ENCODE data around the gene ADCY9.

ADCY9 gene

DNA sequence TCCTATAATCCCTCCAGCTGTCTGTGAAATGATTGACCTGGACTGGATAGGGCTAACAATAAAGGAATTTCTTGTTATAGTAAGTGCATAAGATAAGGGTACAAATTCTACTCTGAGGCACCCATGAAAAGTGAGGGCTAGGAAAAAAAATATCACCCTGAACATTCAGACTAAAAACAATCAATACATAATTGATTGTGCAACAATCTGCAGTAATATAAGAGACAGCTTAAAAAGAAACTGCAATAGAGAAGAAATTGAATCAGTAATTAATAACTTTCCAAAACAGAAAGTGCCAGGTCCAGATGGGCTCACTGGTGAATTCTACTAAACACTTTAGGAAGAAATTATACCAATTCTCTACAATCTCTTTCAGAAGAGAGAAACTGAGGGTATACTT, 191.5 kb downstream of the ADCY9 start:
- CTCF ChIA-PET: interaction anchor here (1.4 kb wide), 1 partner anchor 34 kb away, joined by 3 read pairs; no protein-coding TSS in a partner anchor
- DNase-seq (ENCODE audit: extremely low spot score): no peak
- POLR2A ChIA-PET: no interaction called here
- TF ChIP-seq, protein P1, sequence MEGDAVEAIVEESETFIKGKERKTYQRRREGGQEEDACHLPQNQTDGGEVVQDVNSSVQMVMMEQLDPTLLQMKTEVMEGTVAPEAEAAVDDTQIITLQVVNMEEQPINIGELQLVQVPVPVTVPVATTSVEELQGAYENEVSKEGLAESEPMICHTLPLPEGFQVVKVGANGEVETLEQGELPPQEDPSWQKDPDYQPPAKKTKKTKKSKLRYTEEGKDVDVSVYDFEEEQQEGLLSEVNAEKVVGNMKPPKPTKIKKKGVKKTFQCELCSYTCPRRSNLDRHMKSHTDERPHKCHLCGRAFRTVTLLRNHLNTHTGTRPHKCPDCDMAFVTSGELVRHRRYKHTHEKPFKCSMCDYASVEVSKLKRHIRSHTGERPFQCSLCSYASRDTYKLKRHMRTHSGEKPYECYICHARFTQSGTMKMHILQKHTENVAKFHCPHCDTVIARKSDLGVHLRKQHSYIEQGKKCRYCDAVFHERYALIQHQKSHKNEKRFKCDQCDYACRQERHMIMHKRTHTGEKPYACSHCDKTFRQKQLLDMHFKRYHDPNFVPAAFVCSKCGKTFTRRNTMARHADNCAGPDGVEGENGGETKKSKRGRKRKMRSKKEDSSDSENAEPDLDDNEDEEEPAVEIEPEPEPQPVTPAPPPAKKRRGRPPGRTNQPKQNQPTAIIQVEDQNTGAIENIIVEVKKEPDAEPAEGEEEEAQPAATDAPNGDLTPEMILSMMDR (IDR thresholded peaks at IDR 0.05; ENCODE audit: control extremely low read depth, extremely low read depth, low read depth, missing control alignments): no peak

DNA sequence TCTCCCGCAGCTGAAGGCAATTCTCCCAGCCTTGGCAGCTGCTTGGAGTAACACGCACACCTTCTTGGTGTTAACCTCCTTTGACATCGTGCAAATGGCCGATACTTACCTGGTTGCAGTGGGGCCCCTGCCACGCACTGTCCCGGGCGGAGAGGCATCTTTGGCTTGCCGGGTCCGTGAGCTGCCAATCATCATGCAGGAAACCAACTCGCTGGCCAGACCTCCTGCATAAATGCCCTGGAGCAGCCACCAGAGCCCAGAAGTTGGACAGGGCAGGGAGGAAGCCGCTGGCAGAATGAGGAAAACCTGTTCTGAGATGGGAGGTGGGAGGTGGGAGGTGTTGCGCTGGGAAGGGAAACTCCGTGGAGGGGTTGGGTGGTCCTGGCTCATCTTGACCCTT, 194.0 kb downstream of the ADCY9 start:
- TF ChIP-seq, protein P1 (IDR thresholded peaks at IDR 0.05; ENCODE audit: control extremely low read depth, extremely low read depth, low read depth, missing control alignments): no peak
- no peak for DNase-seq (ENCODE audit: extremely low spot score)
- ChIA-PET POLR2A (no interaction called here), CTCF (no interaction called here)

DNA sequence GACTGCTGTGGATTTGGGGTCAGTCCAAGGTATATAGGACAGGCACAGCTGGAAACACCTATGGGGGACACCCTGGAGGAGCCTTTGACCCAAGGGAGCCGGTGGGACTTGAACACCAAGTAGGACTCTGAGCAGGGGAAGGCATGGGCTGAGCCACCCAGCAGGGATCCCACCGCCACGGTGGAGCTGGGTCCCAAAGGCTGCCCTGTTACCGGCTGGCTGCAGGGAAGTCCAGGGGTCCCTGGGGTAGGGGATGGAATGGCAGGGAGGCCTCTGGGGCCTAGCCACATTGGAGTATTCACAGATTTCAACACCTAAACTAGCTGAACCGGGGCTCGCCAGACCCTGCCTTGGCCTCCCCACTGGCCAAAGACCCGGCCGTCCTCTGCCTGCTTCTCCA, 196.0 kb downstream of the ADCY9 start:
- POLR2A ChIA-PET: no interaction called here
- CTCF ChIA-PET: interaction anchor here (1.0 to 1.5 kb wide), 3 partner anchors 19 to 63 kb away, joined by 3 to 5 read pairs (median 4); no protein-coding TSS in a partner anchor
- TF ChIP-seq, protein P1 (IDR thresholded peaks at IDR 0.05; ENCODE audit: control extremely low read depth, extremely low read depth, low read depth, missing control alignments): no peak
- no peak for DNase-seq (ENCODE audit: extremely low spot score)

DNA sequence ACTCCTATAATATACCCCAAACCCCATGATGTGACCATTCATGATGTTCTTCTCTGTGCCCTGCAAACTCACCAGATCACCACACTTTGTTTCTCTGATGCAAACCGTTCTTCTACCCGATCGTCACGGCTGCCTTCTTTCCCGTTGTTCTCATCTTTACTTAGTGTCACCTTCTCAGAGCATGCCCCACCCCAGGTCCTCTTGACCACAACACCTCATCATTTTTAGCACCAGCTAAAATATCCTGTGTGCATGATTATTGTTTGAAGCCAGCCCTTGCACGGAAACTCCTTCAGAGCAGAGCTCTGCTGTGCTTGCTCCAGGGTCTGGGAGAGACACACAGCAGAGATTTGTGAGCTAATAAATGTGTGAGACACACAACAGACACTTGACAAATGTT, 196.8 kb downstream of the ADCY9 start:
- DNase-seq (ENCODE audit: extremely low spot score): no peak
- CTCF ChIA-PET: interaction anchor here (1.0 to 1.5 kb wide), 3 partner anchors 20 to 63 kb away, joined by 3 to 5 read pairs (median 4); no protein-coding TSS in a partner anchor
- POLR2A ChIA-PET: no interaction called here
- TF ChIP-seq, protein P1 (IDR thresholded peaks at IDR 0.05; ENCODE audit: control extremely low read depth, extremely low read depth, low read depth, missing control alignments): no peak

DNA sequence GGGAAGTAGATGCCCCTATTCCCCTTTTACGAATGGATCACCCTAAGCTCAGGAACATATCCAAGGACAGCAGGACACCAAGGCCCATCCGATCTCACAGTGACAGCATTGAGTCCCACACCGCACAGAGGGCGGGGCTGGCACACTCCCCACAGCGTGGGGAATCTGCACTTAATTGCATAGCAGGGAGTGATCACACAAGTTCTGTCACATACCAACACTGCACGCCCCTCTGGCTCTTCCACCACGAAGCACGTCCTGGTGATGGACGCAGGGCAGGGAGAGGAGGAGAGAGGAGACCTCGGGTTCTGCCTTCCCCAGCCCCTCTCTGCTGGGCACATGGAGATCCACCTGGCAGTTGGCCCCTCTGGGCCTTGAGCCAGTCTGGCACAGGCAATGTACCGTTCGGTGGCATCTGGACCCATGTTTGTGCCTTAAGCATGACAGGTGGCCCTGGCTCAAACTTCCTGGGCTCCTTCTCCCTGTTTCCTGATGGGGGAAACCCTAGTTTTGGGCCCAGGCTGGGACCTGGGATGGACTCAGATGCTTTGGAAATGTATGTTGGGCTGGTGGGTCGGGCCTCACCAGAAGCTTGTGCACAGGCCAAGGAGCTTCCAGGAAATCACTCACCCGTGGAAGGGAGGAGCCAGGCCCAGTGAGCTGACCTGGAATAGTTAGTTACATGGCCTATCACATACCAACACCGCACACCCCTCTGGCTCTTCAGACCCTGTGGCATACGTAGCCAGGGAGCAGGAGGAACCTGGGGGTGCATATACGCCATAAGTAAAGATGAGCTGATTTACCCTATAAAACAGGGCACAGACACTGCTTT, 200.6 kb downstream of the ADCY9 start:
- no peak for DNase-seq (ENCODE audit: extremely low spot score)
- POLR2A ChIA-PET: no interaction called here
- CTCF ChIA-PET: no interaction called here
- TF ChIP-seq, protein P1 (IDR thresholded peaks at IDR 0.05; ENCODE audit: control extremely low read depth, extremely low read depth, low read depth, missing control alignments): no peak

DNA sequence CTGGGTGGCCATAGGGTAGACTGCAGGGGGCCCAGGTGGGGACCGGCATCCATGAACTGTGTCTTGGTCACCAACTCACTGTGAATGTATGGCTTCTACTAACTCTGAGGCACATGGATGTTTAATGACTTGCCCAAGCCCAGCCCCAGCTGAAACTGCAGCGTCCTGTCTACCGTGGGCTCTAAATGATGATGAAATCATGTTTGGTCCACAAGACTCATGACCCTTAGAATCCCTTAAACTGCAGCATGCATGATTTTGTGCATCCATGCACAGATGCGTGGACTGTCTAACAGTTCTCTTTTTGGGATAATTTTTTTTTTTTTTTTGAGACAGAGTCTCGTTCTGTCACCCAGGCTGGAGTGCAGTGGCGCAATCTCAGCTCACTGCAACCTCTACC, 203.3 kb downstream of the ADCY9 start:
- DNase-seq (ENCODE audit: extremely low spot score): no peak
- ChIA-PET POLR2A (no interaction called here), CTCF (no interaction called here)
- TF ChIP-seq, protein P1 (IDR thresholded peaks at IDR 0.05; ENCODE audit: control extremely low read depth, extremely low read depth, low read depth, missing control alignments): no peak

Data from GM10248 (cell line).